ENCODE results near the gene IL36RN.
"Not testable (repeated sequence)": the region's sequence is repeated elsewhere in the genome, so short reads cannot be mapped to it uniquely, and the experiment has no call there.

DNA sequence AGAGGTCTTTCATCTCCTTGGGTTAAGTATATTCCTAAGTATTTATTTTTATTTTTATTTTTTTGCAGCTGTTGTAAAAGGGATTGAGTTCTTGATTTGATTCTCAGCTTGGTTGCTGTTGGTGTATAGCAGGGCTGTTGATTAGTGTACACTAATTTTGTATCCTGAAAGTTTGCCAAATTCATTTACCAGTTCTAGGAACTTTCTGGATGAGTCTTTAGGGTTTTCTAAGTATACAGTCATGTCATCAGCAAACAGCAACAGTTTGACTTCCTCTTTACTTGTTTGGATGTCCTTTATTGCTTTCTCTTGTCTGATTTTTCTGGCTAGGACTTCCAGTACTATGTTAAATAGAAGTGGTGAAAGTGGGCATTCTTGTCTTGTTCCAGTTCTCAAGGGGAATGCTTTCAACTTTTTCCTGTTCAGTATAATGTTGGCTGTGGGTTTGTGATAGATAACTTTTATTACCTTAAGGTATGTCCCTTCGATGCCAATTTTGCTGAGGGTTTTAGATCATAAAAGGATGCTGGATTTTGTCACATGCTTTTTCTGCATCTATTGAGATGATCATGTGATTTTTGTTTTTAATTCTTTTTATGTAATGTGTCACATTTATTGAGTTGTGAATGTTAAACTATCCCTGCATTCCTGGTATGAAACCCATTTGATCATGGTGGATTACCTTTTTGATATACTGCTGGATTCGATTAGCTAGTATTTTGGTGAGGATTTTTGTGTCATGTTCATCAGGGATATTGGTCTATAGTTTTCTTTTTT is 38.0 kb downstream of the IL36RN start:
- TF ChIP-seq, protein P1, sequence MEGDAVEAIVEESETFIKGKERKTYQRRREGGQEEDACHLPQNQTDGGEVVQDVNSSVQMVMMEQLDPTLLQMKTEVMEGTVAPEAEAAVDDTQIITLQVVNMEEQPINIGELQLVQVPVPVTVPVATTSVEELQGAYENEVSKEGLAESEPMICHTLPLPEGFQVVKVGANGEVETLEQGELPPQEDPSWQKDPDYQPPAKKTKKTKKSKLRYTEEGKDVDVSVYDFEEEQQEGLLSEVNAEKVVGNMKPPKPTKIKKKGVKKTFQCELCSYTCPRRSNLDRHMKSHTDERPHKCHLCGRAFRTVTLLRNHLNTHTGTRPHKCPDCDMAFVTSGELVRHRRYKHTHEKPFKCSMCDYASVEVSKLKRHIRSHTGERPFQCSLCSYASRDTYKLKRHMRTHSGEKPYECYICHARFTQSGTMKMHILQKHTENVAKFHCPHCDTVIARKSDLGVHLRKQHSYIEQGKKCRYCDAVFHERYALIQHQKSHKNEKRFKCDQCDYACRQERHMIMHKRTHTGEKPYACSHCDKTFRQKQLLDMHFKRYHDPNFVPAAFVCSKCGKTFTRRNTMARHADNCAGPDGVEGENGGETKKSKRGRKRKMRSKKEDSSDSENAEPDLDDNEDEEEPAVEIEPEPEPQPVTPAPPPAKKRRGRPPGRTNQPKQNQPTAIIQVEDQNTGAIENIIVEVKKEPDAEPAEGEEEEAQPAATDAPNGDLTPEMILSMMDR (conservative IDR thresholded peaks at IDR 0.05; ENCODE audit: low read depth, low read length): not testable (repeated sequence)
- TF ChIP-seq EZH2phosphoT487 (IDR thresholded peaks at IDR 0.05; ENCODE audit: borderline replicate concordance, low read length); EZH2 (IDR thresholded peaks at IDR 0.05; ENCODE audit: low read length, unreplicated experiment): not testable (repeated sequence)

All from PC-3 (cell line).